ENCODE measurements around the gene CRIM1.

Gene CRIM1

GRCh38 chr2:36534275-36534799, 178.8 kb downstream of the CRIM1 start:
- DNase-seq, result no peak

GRCh38 chr2:36535099-36535498, 179.5 kb downstream of the CRIM1 start:
- DNase-seq, result no peak

- DNase-seq, result no peak
These were observed 181.2 kb downstream of the CRIM1 start for GRCh38 chr2:36536776-36537175.

- DNase-seq, result no peak
These were observed 182.8 kb downstream of the CRIM1 start for GRCh38 chr2:36538335-36538734.

GRCh38 chr2:36539631-36540030, 184.1 kb downstream of the CRIM1 start:
- DNase-seq, result no peak

GRCh38 chr2:36540986-36541754, 185.6 kb downstream of the CRIM1 start:
- no peak for DNase-seq

- DNase-seq, result no peak
These were observed 186.5 kb downstream of the CRIM1 start for GRCh38 chr2:36541891-36542595.

GRCh38 chr2:36544638-36545338, 189.2 kb downstream of the CRIM1 start:
- no peak for DNase-seq

- no peak for DNase-seq
These were observed 190.4 kb downstream of the CRIM1 start for GRCh38 chr2:36545871-36546416.

GRCh38 chr2:36547906-36548305, 192.3 kb downstream of the CRIM1 start:
- DNase-seq, result no peak

GRCh38 chr2:36549165-36549574, 193.6 kb downstream of the CRIM1 start:
- no peak for DNase-seq

- no peak for DNase-seq
These were observed 194.4 kb downstream of the CRIM1 start for GRCh38 chr2:36550006-36550405.

GRCh38 chr2:36553683-36554082, 198.1 kb downstream of the CRIM1 start:
- DNase-seq, result no peak

- DNase-seq, result no peak
These were observed 199.0 kb downstream of the CRIM1 start for GRCh38 chr2:36554531-36554930.

GRCh38 chr2:36555789-36556188, 200.2 kb downstream of the CRIM1 start:
- DNase-seq, result no peak

GRCh38 chr2:36556842-36557241, 201.3 kb downstream of the CRIM1 start:
- no peak for DNase-seq

GRCh38 chr2:36559221-36559942, 203.8 kb downstream of the CRIM1 start:
- DNase-seq, result no peak

- DNase-seq, result no peak
These were observed 205.1 kb downstream of the CRIM1 start for GRCh38 chr2:36560726-36561125.

GRCh38 chr2:36561237-36561944, 205.8 kb downstream of the CRIM1 start:
- no peak for DNase-seq

- DNase-seq, result no peak
These were observed 206.7 kb downstream of the CRIM1 start for GRCh38 chr2:36562240-36562639.

- DNase-seq, result no peak
These were observed 207.5 kb downstream of the CRIM1 start for GRCh38 chr2:36562973-36563532.
